ENCODE data around the gene C1orf141. TPM values are rescaled to one million over a fixed set of nuclear protein-coding genes. Genes with fewer than 3 reads are reported as not detected.

The C1orf141 gene
- polyA plus RNA-seq, 3 donors from 2014 or later, result not detected

- Mint-ChIP-seq H3K27me3 (ENCODE audit: low read depth in 3 of 3) (peaks cover 1 to 5% (median 4%) of the 10 kb centered on the region in 3 donors), H3K36me3 (peaks cover 0 to 4% (median 0%) of the 10 kb centered on the region in 3 donors), H3K9me3 (no peaks in the 10 kb centered on the region), H3K27ac (no peak overlapping the region), H3K4me1 (peaks cover 6 to 18% of the 10 kb centered on the region in 2 donors), H3K4me3 (no peak overlapping the region)
- DNase-seq, result no peak
Observed at GRCh38 chr1:67058761-67059160, 76.0 kb downstream of the C1orf141 start.

GRCh38 chr1:67058242-67058641, 76.5 kb downstream of the C1orf141 start:
- no peak for DNase-seq
- no peak overlapping the region for H3K4me3 Mint-ChIP-seq
- peaks cover 7 to 19% of the 10 kb centered on the region in 2 donors for H3K4me1 Mint-ChIP-seq
- H3K27me3 Mint-ChIP-seq (ENCODE audit: low read depth in 3 of 3), result peaks cover 3 to 5% (median 5%) of the 10 kb centered on the region in 3 donors
- peaks cover 0 to 4% (median 0%) of the 10 kb centered on the region in 3 donors for H3K36me3 Mint-ChIP-seq
- H3K27ac Mint-ChIP-seq, result no peak overlapping the region
- H3K9me3 Mint-ChIP-seq, result no peaks in the 10 kb centered on the region

- H3K4me1 Mint-ChIP-seq, result peaks cover 25 to 47% of the 10 kb centered on the region in 2 donors
- H3K4me3 Mint-ChIP-seq, result peak within 1 kb of the TSS; percentile 87 to 95 (median 91)
- peaks cover 8 to 12% (median 8%) of the 10 kb centered on the region in 3 donors for H3K36me3 Mint-ChIP-seq
- H3K9me3 Mint-ChIP-seq, result no peaks in the 10 kb centered on the region
- peaks cover 0 to 3% (median 2%) of the 10 kb centered on the region in 3 donors for H3K27me3 Mint-ChIP-seq (ENCODE audit: low read depth in 3 of 3)
- peak within 1 kb of the TSS; percentile 69 to 96 (median 95) for H3K27ac Mint-ChIP-seq
- DNase-seq, result peak; percentile 79 to 85 (median 79)
Observed at GRCh38 chr1:67053785-67054772, 80.7 kb downstream of the C1orf141 start, which contains the start of gene SLC35D1. TSS of gene SLC35D1 (minus strand) at chr1:67054148. CDS start at chr1:67054013, 135 bp downstream.

- peak overlapping the region; percentile 69 to 96 (median 95) for H3K27ac Mint-ChIP-seq
- peaks cover 6 to 13% (median 12%) of the 10 kb centered on the region in 3 donors for H3K36me3 Mint-ChIP-seq
- DNase-seq, result no peak
- peak overlapping the region; percentile 87 to 95 (median 91) for H3K4me3 Mint-ChIP-seq
- H3K4me1 Mint-ChIP-seq, result peaks cover 25 to 47% of the 10 kb centered on the region in 2 donors
- no peaks in the 10 kb centered on the region for H3K9me3 Mint-ChIP-seq
- H3K27me3 Mint-ChIP-seq (ENCODE audit: low read depth in 3 of 3), result peaks cover 0 to 3% (median 2%) of the 10 kb centered on the region in 3 donors
Observed at GRCh38 chr1:67053535-67053784, 81.3 kb downstream of the C1orf141 start.

GRCh38 chr1:67052741-67053534, 81.8 kb downstream of the C1orf141 start:
- H3K27me3 Mint-ChIP-seq (ENCODE audit: low read depth in 3 of 3), result peaks cover 0 to 3% (median 2%) of the 10 kb centered on the region in 3 donors
- peaks cover 25 to 47% of the 10 kb centered on the region in 2 donors for H3K4me1 Mint-ChIP-seq
- H3K27ac Mint-ChIP-seq, result peak overlapping the region; percentile 69 to 95 (median 85)
- no peaks in the 10 kb centered on the region for H3K9me3 Mint-ChIP-seq
- peak overlapping the region; percentile 87 to 90 (median 90) for H3K4me3 Mint-ChIP-seq
- peaks cover 6 to 16% (median 12%) of the 10 kb centered on the region in 3 donors for H3K36me3 Mint-ChIP-seq
- peak in 1 of 3 donors; percentile 16 for DNase-seq

- peaks cover 19 to 30% (median 26%) of the 10 kb centered on the region in 3 donors for H3K36me3 Mint-ChIP-seq
- H3K9me3 Mint-ChIP-seq, result no peaks in the 10 kb centered on the region
- no peak for DNase-seq
- peak overlapping the region in 1 of 6 donors; percentile 32 for H3K27ac Mint-ChIP-seq
- H3K27me3 Mint-ChIP-seq (ENCODE audit: low read depth in 3 of 3), result peaks cover 0 to 3% (median 2%) of the 10 kb centered on the region in 3 donors
- H3K4me1 Mint-ChIP-seq, result peaks cover 25 to 45% of the 10 kb centered on the region in 2 donors
- peak overlapping the region in 1 of 5 donors; percentile 26 for H3K4me3 Mint-ChIP-seq
Observed at GRCh38 chr1:67051196-67051595, 83.6 kb downstream of the C1orf141 start.

GRCh38 chr1:67044631-67045270, 90.0 kb downstream of the C1orf141 start:
- Mint-ChIP-seq H3K36me3 (peaks cover 28 to 68% (median 45%) of the 10 kb centered on the region in 3 donors), H3K4me3 (no peak overlapping the region), H3K4me1 (peaks cover 0 to 5% of the 10 kb centered on the region in 2 donors), H3K27ac (no peak overlapping the region), H3K9me3 (no peaks in the 10 kb centered on the region), H3K27me3 (ENCODE audit: low read depth in 3 of 3) (peaks cover 0 to 1% (median 0%) of the 10 kb centered on the region in 3 donors)
- DNase-seq, result no peak

- H3K4me1 Mint-ChIP-seq, result peaks cover 0 to 5% of the 10 kb centered on the region in 2 donors
- H3K27ac Mint-ChIP-seq, result no peak overlapping the region
- no peak overlapping the region for H3K4me3 Mint-ChIP-seq
- no peaks in the 10 kb centered on the region for H3K9me3 Mint-ChIP-seq
- peaks cover 30 to 71% (median 55%) of the 10 kb centered on the region in 3 donors for H3K36me3 Mint-ChIP-seq
- peaks cover 0 to 2% (median 1%) of the 10 kb centered on the region in 3 donors for H3K27me3 Mint-ChIP-seq (ENCODE audit: low read depth in 3 of 3)
- DNase-seq, result no peak
Observed at GRCh38 chr1:67043366-67043765, 91.4 kb downstream of the C1orf141 start.

Other genes starting within 250 kb of the C1orf141 start
- under 1 TPM in 2 of 3 donors, not detected in 1; 0.27 to 0.57 TPM for gene DNAI4, start 210.1 kb downstream of the C1orf141 start, polyA plus RNA-seq
- 10 to 100 TPM; 24.0 to 48.7 (median 42.0) TPM for gene MIER1, start 210.0 kb downstream of the C1orf141 start, polyA plus RNA-seq
- 1 to 10 TPM; 1.2 to 3.7 (median 3.1) TPM for gene SLC35D1, start 80.8 kb downstream of the C1orf141 start, polyA plus RNA-seq
- 1 to 10 TPM in 1 of 3 donors, under 1 TPM in 2; 0.12 to 1.4 (median 0.23) TPM for gene IL23R, start 31.5 kb upstream of the C1orf141 start, polyA plus RNA-seq
- gene IL12RB2, start 172.9 kb upstream of the C1orf141 start, polyA plus RNA-seq, result 10 to 100 TPM; 33.3 to 68.1 (median 40.5) TPM